GM12865 (cell line): ENCODE measurements around the gene MARS1.

Source experiments
- DNase-seq: peaks from one replicate; pipeline ENCODE4 v3.0.0; 2010; ENCODE audit warnings: low read depth
- H3K4me3 ChIP-seq: 2 replicates; pipeline ENCODE4 v1.5.1; 2011; ENCODE audit warnings: mild to moderate bottlenecking, low read depth, low read length, control low read depth
- TF ChIP-seq, protein P1 (sequence below): IDR thresholded peaks from 2 replicates; pipeline ENCODE4 v1.5.1; 2011; ENCODE audit warnings: low read length, control low read depth, low read depth, inconsistent platforms; ENCODE audit not compliant: insufficient read depth; ENCODE audit errors: missing control alignments

MARS1 gene

DNA sequence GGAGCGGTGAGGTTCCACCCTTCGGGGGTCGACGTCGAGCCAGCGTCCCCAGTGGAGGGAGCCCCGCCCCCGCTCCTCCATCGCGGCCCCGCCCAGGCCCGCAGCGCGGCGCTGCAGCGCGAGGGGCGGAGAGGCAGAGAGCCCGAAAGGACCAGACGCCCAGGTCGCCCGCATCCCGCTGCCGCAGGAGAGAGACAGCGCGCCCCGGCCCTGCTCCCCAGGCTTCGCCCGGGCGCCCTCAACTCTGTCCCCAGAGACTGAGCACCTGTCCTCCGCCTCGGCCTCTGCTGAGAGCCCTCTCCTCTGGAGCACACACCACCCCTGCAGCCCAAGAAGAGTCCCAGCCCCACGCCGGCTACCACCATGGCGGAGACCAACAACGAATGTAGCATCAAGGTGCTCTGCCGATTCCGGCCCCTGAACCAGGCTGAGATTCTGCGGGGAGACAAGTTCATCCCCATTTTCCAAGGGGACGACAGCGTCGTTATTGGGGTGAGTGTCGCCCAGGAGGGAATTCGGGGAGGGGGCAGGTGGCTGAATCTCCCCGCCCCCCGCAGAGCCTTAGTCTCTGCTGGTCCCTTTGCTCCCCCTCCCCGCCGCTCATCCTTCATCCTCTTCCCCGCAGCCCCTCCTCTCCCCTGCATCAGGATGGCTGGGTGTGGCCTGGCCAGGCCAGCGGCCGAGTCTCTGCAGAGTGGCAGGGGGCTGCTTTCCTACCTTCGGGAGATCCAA lies 62.2 kb downstream of the MARS1 start, which contains the start of gene KIF5A:
Gene KIF5A (plus strand): TSS at position 136 of the 732 bp plus-strand sequence. CDS start 228 bp downstream, at position 364.
- peak within 1 kb of the TSS; percentile 27 for H3K4me3 ChIP-seq
- peak; percentile 29 for DNase-seq
- TF ChIP-seq, protein P1, sequence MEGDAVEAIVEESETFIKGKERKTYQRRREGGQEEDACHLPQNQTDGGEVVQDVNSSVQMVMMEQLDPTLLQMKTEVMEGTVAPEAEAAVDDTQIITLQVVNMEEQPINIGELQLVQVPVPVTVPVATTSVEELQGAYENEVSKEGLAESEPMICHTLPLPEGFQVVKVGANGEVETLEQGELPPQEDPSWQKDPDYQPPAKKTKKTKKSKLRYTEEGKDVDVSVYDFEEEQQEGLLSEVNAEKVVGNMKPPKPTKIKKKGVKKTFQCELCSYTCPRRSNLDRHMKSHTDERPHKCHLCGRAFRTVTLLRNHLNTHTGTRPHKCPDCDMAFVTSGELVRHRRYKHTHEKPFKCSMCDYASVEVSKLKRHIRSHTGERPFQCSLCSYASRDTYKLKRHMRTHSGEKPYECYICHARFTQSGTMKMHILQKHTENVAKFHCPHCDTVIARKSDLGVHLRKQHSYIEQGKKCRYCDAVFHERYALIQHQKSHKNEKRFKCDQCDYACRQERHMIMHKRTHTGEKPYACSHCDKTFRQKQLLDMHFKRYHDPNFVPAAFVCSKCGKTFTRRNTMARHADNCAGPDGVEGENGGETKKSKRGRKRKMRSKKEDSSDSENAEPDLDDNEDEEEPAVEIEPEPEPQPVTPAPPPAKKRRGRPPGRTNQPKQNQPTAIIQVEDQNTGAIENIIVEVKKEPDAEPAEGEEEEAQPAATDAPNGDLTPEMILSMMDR, result no peak

DNA sequence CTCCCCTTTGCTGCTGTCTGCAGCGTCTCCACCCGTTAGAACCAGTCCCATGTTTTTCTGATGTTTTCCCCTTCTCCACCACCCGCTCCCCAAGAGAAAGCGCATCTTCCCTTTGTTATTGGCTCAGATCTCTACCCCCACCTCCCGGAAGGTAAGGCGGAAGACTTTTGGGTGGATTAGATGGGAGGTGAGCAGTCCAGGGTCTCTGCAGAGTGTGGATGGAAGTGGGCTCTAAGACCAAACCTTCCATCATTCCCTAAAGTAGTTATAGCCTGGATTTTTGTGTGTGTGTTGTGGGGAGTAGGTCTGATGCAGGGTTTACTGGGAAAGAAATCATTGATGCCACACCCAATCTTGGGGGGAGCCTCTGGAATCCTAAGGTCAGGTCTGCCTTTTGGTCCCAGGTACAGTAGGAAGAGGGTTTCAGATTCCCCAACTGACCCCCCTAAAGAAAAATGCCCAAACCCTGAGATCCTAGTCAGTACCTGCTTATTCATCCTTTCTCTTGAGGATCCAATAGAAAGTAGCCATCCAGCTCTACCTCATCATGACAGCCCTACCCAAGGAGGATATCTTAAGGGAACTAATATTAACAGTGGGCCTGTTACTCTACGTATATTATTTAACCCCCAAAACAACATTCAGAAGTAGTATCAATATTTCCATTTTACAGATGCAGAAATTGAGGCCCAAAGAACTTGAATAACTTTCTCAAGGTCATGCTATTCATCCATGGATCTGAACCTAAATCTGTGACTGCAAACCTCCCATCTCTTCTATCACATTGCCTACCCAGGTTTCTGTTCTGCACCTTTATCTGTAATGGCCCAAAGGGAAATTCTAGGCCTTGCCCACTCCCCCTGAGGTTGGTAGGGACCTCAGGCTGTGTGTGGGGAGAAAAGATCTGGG lies 63.0 kb downstream of the MARS1 start:
- no peak overlapping the region for H3K4me3 ChIP-seq
- DNase-seq, result no peak
- TF ChIP-seq, protein P1, result no peak

DNA sequence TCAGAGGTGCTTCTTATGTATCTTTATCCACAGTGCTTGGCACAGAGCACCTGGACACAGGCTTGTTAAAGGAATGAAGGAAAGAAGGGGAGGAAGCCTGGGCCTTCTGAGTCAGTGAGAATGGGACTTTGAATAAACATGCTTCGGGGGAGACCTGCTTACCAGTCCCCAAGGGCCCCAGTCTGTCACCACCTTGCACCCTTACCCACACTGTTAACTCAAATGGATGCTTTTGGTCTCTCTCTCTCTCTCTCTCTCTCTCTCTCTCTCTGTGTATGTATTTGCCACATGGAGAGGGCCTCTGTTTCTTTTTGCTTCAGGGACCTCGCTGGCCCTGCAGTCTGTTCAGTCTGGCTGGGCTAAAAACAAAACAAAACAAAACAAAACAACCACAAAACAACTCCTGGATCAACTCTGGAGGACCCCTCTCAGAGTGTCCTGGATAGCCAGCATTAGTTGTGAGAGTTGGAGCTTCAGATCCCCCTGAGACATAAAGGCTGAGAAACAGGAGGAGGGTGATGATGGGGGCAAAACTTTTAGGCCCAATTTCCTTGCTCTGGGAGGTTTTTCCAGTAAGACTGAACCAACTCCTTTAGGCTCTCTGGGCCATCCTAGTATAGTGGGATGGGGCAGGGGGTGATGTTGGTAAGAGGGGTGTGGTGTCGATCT lies 63.9 kb downstream of the MARS1 start:
- H3K4me3 ChIP-seq, result no peak overlapping the region
- DNase-seq, result no peak
- TF ChIP-seq, protein P1, result no peak

DNA sequence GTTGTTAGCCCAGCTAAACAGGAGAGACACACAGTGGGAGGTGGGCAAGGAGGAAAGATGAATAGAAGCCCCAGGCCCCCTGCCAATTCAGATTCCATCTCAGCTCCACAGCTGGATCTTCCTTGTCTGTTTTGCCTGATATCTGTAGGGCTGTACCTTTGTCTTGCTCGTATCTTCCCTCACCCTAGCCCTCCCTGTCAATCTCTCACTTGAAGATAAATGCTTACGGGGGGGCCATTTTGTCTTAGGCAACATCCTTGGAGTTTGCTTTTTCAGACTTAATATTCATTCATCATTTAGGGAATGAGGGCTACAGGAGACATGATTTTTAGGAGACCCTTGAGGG lies 64.4 kb downstream of the MARS1 start:
- TF ChIP-seq, protein P1, result no peak
- H3K4me3 ChIP-seq, result no peak overlapping the region
- no peak for DNase-seq

DNA sequence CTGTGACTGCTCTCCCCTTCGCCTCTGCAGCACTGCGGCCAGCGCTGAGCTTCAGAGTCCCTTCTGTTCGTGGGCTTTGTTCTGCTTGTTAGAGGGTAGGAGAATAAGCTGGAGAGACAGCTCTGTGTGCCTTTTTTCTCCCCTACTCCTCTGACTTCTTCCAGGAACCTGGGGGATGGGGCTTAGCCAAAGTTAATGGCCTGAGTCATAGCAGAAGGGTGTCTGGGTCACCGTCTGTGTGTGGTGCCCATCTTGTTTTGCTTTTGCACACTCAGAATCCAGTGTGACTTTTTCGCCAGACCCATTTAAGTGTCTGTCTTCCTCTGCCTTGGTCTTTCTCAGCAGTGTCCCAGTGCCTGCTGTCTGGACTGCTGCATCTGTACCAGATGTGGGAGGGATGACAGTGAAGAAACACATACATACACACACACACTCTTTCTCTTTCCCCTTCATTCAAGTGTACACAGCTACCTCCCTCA lies 65.0 kb downstream of the MARS1 start:
- no peak for DNase-seq

DNA sequence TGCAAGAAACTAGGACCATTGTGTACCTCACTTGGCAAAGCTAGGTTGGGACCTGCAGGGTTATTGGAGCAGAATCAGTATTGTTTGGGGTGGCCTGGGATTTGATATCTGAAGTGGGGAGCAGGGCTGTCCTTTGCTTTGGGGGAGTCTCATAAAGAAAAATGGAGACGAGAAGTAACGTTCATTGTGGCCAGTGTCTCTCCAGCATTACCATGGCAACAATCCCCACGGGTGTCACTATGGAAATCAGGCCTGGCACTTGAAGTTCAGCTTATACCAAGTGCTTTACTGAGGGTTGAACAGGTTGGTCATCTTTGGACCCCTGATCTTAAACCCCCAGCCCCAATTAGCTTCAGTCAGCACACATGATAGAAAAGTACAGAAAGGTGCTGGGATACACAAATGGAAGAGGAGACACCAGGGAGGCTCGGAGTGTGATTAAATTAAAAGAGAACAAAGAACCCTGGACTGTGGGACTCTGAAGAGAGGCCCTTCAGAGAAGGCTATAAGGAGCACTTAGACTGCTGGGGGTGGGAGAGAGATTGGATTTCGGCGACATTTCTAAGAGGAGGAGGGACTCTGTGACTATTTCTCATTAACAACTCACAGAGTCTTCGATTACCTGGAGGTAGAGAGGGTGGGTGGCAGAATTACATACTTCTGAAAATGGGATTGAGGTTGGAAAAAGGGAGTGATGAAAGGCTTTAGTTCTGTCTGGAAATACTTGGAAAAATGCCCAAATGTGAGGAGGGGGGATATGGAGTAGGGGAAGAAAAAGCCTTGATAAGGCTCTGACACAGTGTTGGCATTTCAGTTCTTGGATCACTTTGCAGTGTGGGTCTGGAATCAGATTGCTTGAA lies 65.7 kb downstream of the MARS1 start:
- no peak for DNase-seq
- no peak overlapping the region for H3K4me3 ChIP-seq

More for the DNA sequence above, 65.0 kb downstream of the MARS1 start:
- no peak overlapping the region for H3K4me3 ChIP-seq
- TF ChIP-seq, protein P1, result no peak

More for the DNA sequence above, 65.7 kb downstream of the MARS1 start:
- TF ChIP-seq, protein P1, result no peak
